Panc1 (cell line): ENCODE data around the gene RAB10. TPM values are rescaled to one million over a fixed set of nuclear protein-coding genes. Genes with fewer than 3 reads are reported as not detected.

Experiments
- ATAC-seq: fragments of 200-7000 bp; cut with Tn5 transposase; 2 replicates; pipeline ENCODE4 v1.9.1; 2020; ENCODE audit warnings: mild to moderate bottlenecking, moderate library complexity
- BruUV-seq: library from RNA; stranded (reverse); fragments of 400-500 nt; replicated peaks from 2 replicates; lab custom pipeline; 2021; lab: Mats Ljungman, UMichigan
- CTCF ChIA-PET: fragments of 300-600 bp; sonication (Branson Sonifier 250); formaldehyde crosslinking; loops from one replicate; lab custom pipeline; 2022; ENCODE audit warnings: antibody characterized with exemption; lab: Charles Lee
- POLR2A ChIA-PET: fragments of 300-600 bp; sonication (Branson Sonifier 250); formaldehyde crosslinking; loops from one replicate; lab custom pipeline; 2022; ENCODE audit warnings: antibody characterized with exemption; lab: Charles Lee
- DNase-seq: peaks from one replicate; pipeline ENCODE4 v3.0.0-alpha.2; 2010; ENCODE audit warnings: low read depth, low spot score
- H3K27ac ChIP-seq: 2 replicates; pipeline ENCODE4 v1.5.1; 2011; ENCODE audit warnings: mild to moderate bottlenecking, low read length, inconsistent platforms
- H3K27me3 ChIP-seq: fragments of 200-500 bp; sonication (Bioruptor generic); 2 replicates; pipeline ENCODE4 v1.6.0; 2014; ENCODE audit warnings: low read length, inconsistent platforms; ENCODE audit not compliant: control insufficient read depth, insufficient read depth
- H3K36me3 ChIP-seq: fragments of 200-500 bp; sonication (Bioruptor generic); 2 replicates; pipeline ENCODE4 v1.5.1; 2014; ENCODE audit warnings: inconsistent platforms, mild to moderate bottlenecking, low read length, moderate library complexity; ENCODE audit not compliant: control insufficient read depth, insufficient read depth
- H3K4me1 ChIP-seq: 2 replicates; pipeline ENCODE4 v1.5.1; 2011; ENCODE audit warnings: inconsistent platforms, mild to moderate bottlenecking, low read length, moderate library complexity; ENCODE audit not compliant: control insufficient read depth, insufficient read depth
- H3K4me3 ChIP-seq, 2 experiments: 2 replicates each; pipeline ENCODE4 v1.5.1; 2011 to 2012; ENCODE audit warnings: low read depth in 2 of 2, low read length in 2 of 2, mild to moderate bottlenecking in 2 of 2, inconsistent platforms in 1 of 2, moderate library complexity in 1 of 2
- H3K9me3 ChIP-seq: fragments of 200-500 bp; sonication (Bioruptor generic); 2 replicates; pipeline ENCODE4 v1.5.1; 2014; ENCODE audit warnings: low read depth, mild to moderate bottlenecking, inconsistent platforms, low read length, moderate library complexity; ENCODE audit not compliant: control insufficient read depth, insufficient read depth
- CTCF ChIP-seq: fragments of 450-650 bp; IDR thresholded peaks from 2 replicates; pipeline ENCODE4 v1.5.1; 2017; ENCODE audit warnings: mild to moderate bottlenecking
- POLR2AphosphoS5 ChIP-seq: IDR thresholded peaks from 2 replicates; pipeline ENCODE4 v1.6.1; 2012; ENCODE audit warnings: mild to moderate bottlenecking, low read depth, low read length, moderate library complexity
- REST ChIP-seq, 2 experiments: IDR thresholded peaks; 2 replicates each; pipeline ENCODE4 v1.6.1; 2011 to 2012; ENCODE audit warnings: low read depth in 2 of 2, control low read depth in 1 of 2, low read length in 1 of 2, mild to moderate bottlenecking in 1 of 2, moderate library complexity in 1 of 2; ENCODE audit not compliant: insufficient read depth in 1 of 2
- SIN3A ChIP-seq: IDR thresholded peaks from 2 replicates; pipeline ENCODE4 v1.6.1; 2012; ENCODE audit warnings: low read depth, mild to moderate bottlenecking, low read length, moderate library complexity, borderline replicate concordance; ENCODE audit not compliant: insufficient read depth
- TCF7L2 ChIP-seq: IDR thresholded peaks from 2 replicates; pipeline ENCODE4 v1.6.1; 2011; ENCODE audit warnings: mild to moderate bottlenecking, low read depth, low read length, inconsistent platforms
- in situ Hi-C: cut with HindIII; loops from 2 replicates; pipeline ENCODE4 v1.10.0; 2016; ENCODE audit warnings: low sequenced_read_pairs, low pct_unique_long_range_greater_than_20kb
- intact Hi-C: fragments of 100-400 bp; cut with micrococcal nuclease; formaldehyde crosslinking; loops from one replicate; pipeline ENCODE4 v1.10.0; 2022; ENCODE audit not compliant: unreplicated experiment
- total RNA-seq: library from RNA; stranded (reverse); gene quantifications from one replicate; pipeline ENCODE4 v1.2.1, GENCODE V29; 2021; ENCODE audit not compliant: unreplicated experiment

RAB10 gene
- total RNA-seq, 1 experiment from 2014 or later, result 208 TPM

DNA sequence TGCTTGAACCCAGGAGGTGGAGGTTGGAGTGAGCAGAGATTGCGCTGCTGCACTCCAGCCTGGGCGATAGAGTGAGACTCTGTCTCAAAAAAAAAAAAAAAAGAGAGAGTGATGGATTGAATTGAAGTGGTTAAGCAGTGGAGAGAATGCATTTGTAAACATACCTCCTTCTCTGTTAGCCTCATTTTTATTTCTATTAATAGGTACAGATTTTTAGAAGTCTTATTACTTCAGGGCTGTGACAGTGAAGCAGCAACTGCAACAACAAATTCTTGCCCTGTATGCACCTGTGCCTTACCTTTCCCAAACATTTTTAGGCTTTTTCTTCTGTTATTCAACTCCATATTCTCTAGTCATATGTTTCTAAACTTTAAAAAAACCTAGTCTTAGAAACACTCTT, 55.5 kb downstream of the RAB10 start:
- no TSS peak for BruUV-seq
- Histone ChIP-seq H3K36me3 (no peaks in the 10 kb centered on the region), H3K27ac (no peak overlapping the region), H3K9me3 (no peaks in the 10 kb centered on the region), H3K4me3 (no peak overlapping the region), H3K27me3 (no peaks in the 10 kb centered on the region), H3K4me1 (peaks cover 6% of the 10 kb centered on the region)
- DNase-seq (no peak), ATAC-seq (no peak)
- ChIA-PET CTCF (no interaction called here), POLR2A (no interaction called here)
- intact Hi-C loops (loop anchor here (5.0 kb wide), 1 partner anchor 53 kb away; no protein-coding TSS in a partner anchor), in situ Hi-C loops (no loop called here)
- TF ChIP-seq POLR2AphosphoS5 (no peak), REST (IDR thresholded peaks at IDR 0.05; ENCODE audit: insufficient read depth in 1 of 2, low read depth in 2 of 2, low read length in 1 of 2) (no peak), TCF7L2 (no peak), SIN3A (no peak), CTCF (no peak)

GRCh38 chr2:26095758-26096157, 61.9 kb downstream of the RAB10 start:
- BruUV-seq, result no TSS peak
- in situ Hi-C loops (no loop called here), intact Hi-C loops (no loop called here)
- ChIA-PET CTCF (interaction anchor here (0.7 kb wide), 1 partner anchor 9 kb away, joined by 8 read pairs; no protein-coding TSS in a partner anchor), POLR2A (interaction anchor here (0.6 kb wide), 1 partner anchor 58 kb away, joined by 3 read pairs; no protein-coding TSS in a partner anchor)
- no peak for TF ChIP-seq CTCF
- ATAC-seq (no peak), DNase-seq (no peak)
- no peak overlapping the region for H3K27ac ChIP-seq
- H3K4me3 ChIP-seq, result no peak overlapping the region
- peaks cover 5% of the 10 kb centered on the region for H3K36me3 ChIP-seq
- H3K4me1 ChIP-seq, result peaks cover 3% of the 10 kb centered on the region; the same call in 1 of the 2 replicates
- H3K9me3 ChIP-seq, result no peaks in the 10 kb centered on the region
- no peaks in the 10 kb centered on the region for H3K27me3 ChIP-seq
